Loucy (cell line): Measurements from ENCODE around the gene CDADC1.

Experiments
- EZH2phosphoT487 ChIP-seq: fragments of 200-600 bp; IDR thresholded peaks from 2 replicates; pipeline ENCODE4 v1.6.1; 2018; ENCODE audit warnings: antibody characterized with exemption, mild to moderate bottlenecking, moderate library complexity, borderline replicate concordance
- TF ChIP-seq, protein P1 (sequence below): fragments of 200-600 bp; sonication (generic); conservative IDR thresholded peaks from 2 replicates; pipeline ENCODE4 v1.5.1; 2014; ENCODE audit warnings: mild to moderate bottlenecking, antibody characterized with exemption, low read length

DNA sequence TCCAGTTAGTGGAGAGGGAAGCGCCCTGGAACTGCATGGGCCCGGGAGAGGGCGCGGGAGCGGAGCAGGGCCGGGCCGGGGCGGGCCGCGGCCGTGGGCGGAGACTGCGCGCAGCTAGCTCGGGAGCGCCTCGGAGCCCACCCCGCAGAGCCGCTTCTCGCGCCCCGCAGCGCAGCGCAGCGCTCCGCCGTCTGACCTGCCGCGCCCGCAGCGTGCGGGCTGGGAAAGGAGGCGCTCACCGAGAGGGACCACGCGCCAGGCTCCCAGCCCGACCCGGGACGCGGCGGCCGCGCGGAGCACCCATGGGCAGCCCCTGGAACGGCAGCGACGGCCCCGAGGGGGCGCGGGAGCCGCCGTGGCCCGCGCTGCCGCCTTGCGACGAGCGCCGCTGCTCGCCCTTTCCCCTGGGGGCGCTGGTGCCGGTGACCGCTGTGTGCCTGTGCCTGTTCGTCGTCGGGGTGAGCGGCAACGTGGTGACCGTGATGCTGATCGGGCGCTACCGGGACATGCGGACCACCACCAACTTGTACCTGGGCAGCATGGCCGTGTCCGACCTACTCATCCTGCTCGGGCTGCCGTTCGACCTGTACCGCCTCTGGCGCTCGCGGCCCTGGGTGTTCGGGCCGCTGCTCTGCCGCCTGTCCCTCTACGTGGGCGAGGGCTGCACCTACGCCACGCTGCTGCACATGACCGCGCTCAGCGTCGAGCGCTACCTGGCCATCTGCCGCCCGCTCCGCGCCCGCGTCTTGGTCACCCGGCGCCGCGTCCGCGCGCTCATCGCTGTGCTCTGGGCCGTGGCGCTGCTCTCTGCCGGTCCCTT lies 27.5 kb upstream of the CDADC1 start, which contains the start of gene MLNR:
- TF ChIP-seq, protein P1, sequence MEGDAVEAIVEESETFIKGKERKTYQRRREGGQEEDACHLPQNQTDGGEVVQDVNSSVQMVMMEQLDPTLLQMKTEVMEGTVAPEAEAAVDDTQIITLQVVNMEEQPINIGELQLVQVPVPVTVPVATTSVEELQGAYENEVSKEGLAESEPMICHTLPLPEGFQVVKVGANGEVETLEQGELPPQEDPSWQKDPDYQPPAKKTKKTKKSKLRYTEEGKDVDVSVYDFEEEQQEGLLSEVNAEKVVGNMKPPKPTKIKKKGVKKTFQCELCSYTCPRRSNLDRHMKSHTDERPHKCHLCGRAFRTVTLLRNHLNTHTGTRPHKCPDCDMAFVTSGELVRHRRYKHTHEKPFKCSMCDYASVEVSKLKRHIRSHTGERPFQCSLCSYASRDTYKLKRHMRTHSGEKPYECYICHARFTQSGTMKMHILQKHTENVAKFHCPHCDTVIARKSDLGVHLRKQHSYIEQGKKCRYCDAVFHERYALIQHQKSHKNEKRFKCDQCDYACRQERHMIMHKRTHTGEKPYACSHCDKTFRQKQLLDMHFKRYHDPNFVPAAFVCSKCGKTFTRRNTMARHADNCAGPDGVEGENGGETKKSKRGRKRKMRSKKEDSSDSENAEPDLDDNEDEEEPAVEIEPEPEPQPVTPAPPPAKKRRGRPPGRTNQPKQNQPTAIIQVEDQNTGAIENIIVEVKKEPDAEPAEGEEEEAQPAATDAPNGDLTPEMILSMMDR = no peak
- TF ChIP-seq EZH2phosphoT487 = no peak
